WTC11 (cell line): Measurements from ENCODE around the gene GHR. TPM values are rescaled to one million over a fixed set of nuclear protein-coding genes. Genes with fewer than 3 reads are reported as not detected.

Source experiments
- ATAC-seq: fragments of 200-7000 bp; cut with Tn5 transposase; 2 replicates; pipeline ENCODE4 v1.10.0; 2021; ENCODE audit warnings: mild to moderate bottlenecking, moderate library complexity
- CTCF ChIA-PET: fragments of 300-600 bp; sonication (Branson Sonifier 250); formaldehyde crosslinking; loops from one replicate; lab custom pipeline; 2021; ENCODE audit warnings: antibody characterized with exemption; lab: Charles Lee
- POLR2A ChIA-PET: fragments of 350-600 bp; sonication (Branson Sonifier 250); formaldehyde crosslinking; loops from one replicate; lab custom pipeline; 2021; ENCODE audit warnings: antibody characterized with exemption; lab: Charles Lee
- DNase-seq: peaks from one replicate; pipeline ENCODE4 v3.0.0; 2021; ENCODE audit warnings: low spot score
- H3K27ac Mint-ChIP-seq: 2 replicates; pipeline ENCODE4 v1.8.0; 2021; ENCODE audit warnings: mixed read lengths
- H3K27me3 Mint-ChIP-seq: 2 replicates; pipeline ENCODE4 v1.8.0; 2021; ENCODE audit warnings: low read depth, mild to moderate bottlenecking, moderate library complexity, mixed read lengths
- H3K36me3 Mint-ChIP-seq: 2 replicates; pipeline ENCODE4 v1.8.0; 2021; ENCODE audit warnings: mixed read lengths
- H3K4me1 Mint-ChIP-seq: 2 replicates; pipeline ENCODE4 v1.8.0; 2022; ENCODE audit warnings: mixed read lengths
- H3K4me3 Mint-ChIP-seq: 2 replicates; pipeline ENCODE4 v1.8.0; 2021; ENCODE audit warnings: mild to moderate bottlenecking, moderate library complexity, mixed read lengths
- H3K9me3 Mint-ChIP-seq: 2 replicates; pipeline ENCODE4 v1.8.0; 2021; ENCODE audit warnings: mixed read lengths
- ARID4B ChIP-seq: sonication (generic); formaldehyde crosslinking; IDR thresholded peaks from 2 replicates; pipeline ENCODE4 v1.8.0; 2023; ENCODE audit warnings: missing genetic modification reagents, mild to moderate bottlenecking, borderline replicate concordance
- ATF3 ChIP-seq: sonication (generic); formaldehyde crosslinking; conservative IDR thresholded peaks from 2 replicates; pipeline ENCODE4 v1.8.1; 2022; ENCODE audit warnings: mild to moderate bottlenecking, missing genetic modification reagents
- CREB1 ChIP-seq: sonication (generic); formaldehyde crosslinking; IDR thresholded peaks from 2 replicates; pipeline ENCODE4 v1.8.0; 2023; ENCODE audit warnings: mild to moderate bottlenecking, missing genetic modification reagents
- ESRRA ChIP-seq: sonication (generic); formaldehyde crosslinking; IDR thresholded peaks from 2 replicates; pipeline ENCODE4 v1.8.1; 2022; ENCODE audit warnings: mild to moderate bottlenecking, missing genetic modification reagents, borderline replicate concordance
- FOXP1 ChIP-seq: sonication (generic); formaldehyde crosslinking; IDR thresholded peaks from 2 replicates; pipeline ENCODE4 v1.8.0; 2022; ENCODE audit warnings: missing genetic modification reagents, mild to moderate bottlenecking, moderate library complexity, borderline replicate concordance
- GABPB1 ChIP-seq: sonication (generic); formaldehyde crosslinking; IDR thresholded peaks from 2 replicates; pipeline ENCODE4 v1.8.1; 2023; ENCODE audit warnings: mild to moderate bottlenecking, missing genetic modification reagents
- IRF1 ChIP-seq: sonication (generic); formaldehyde crosslinking; IDR thresholded peaks from 2 replicates; pipeline ENCODE4 v1.8.0; 2023; ENCODE audit warnings: missing genetic modification reagents
- MXD4 ChIP-seq: fragments of 250-450 bp; sonication (Bioruptor Pico); IDR thresholded peaks from 2 replicates; pipeline ENCODE4 v1.8.0; 2021; ENCODE audit warnings: mild to moderate bottlenecking, moderate library complexity, borderline replicate concordance
- MYBL2 ChIP-seq: sonication (generic); formaldehyde crosslinking; IDR thresholded peaks from 2 replicates; pipeline ENCODE4 v1.8.1; 2023; ENCODE audit warnings: mild to moderate bottlenecking, moderate library complexity, missing genetic modification reagents
- NFATC4 ChIP-seq: fragments of 250-450 bp; sonication (Bioruptor Pico); IDR thresholded peaks from 2 replicates; pipeline ENCODE4 v1.9.0; 2021; ENCODE audit warnings: mild to moderate bottlenecking
- NFE2L1 ChIP-seq: sonication (generic); formaldehyde crosslinking; IDR thresholded peaks from 2 replicates; pipeline ENCODE4 v1.8.1; 2023; ENCODE audit warnings: missing genetic modification reagents
- NFYB ChIP-seq: sonication (generic); formaldehyde crosslinking; conservative IDR thresholded peaks from 2 replicates; pipeline ENCODE4 v1.8.0; 2022; ENCODE audit warnings: low read depth, missing genetic modification reagents
- NR3C1 ChIP-seq: sonication (generic); formaldehyde crosslinking; conservative IDR thresholded peaks from 2 replicates; pipeline ENCODE4 v1.8.1; 2023; ENCODE audit warnings: low read depth, mild to moderate bottlenecking, missing genetic modification reagents
- RELA ChIP-seq: sonication (generic); formaldehyde crosslinking; IDR thresholded peaks from 2 replicates; pipeline ENCODE4 v1.8.1; 2022; ENCODE audit warnings: missing genetic modification reagents, mild to moderate bottlenecking, borderline replicate concordance
- SMAD3 ChIP-seq: sonication (generic); formaldehyde crosslinking; IDR thresholded peaks from 2 replicates; pipeline ENCODE4 v1.8.0; 2022; ENCODE audit warnings: missing genetic modification reagents, mild to moderate bottlenecking, borderline replicate concordance
- SOX15 ChIP-seq: fragments of 250-450 bp; sonication (Bioruptor Pico); IDR thresholded peaks from 2 replicates; pipeline ENCODE4 v1.9.0; 2021; ENCODE audit warnings: mild to moderate bottlenecking
- SP1 ChIP-seq: sonication (generic); formaldehyde crosslinking; conservative IDR thresholded peaks from 2 replicates; pipeline ENCODE4 v1.8.1; 2022; ENCODE audit warnings: missing genetic modification reagents
- STAT6 ChIP-seq: sonication (generic); formaldehyde crosslinking; conservative IDR thresholded peaks from 2 replicates; pipeline ENCODE4 v1.8.1; 2023; ENCODE audit warnings: mild to moderate bottlenecking, low read depth, missing genetic modification reagents, moderate library complexity
- ZNF317 ChIP-seq: sonication (generic); formaldehyde crosslinking; IDR thresholded peaks from 2 replicates; pipeline ENCODE4 v1.8.1; 2023; ENCODE audit warnings: low read depth, mild to moderate bottlenecking, moderate library complexity, missing genetic modification reagents, borderline replicate concordance
- ZNF416 ChIP-seq: fragments of 250-450 bp; sonication (Bioruptor Pico); IDR thresholded peaks from 2 replicates; pipeline ENCODE4 v1.9.0; 2021; ENCODE audit warnings: mild to moderate bottlenecking, inconsistent platforms
- ZNF671 ChIP-seq: fragments of 250-450 bp; sonication (Bioruptor Pico); IDR thresholded peaks from 2 replicates; pipeline ENCODE4 v1.8.0; 2021; ENCODE audit warnings: mild to moderate bottlenecking
- total RNA-seq: library from RNA; stranded (reverse); gene quantifications from 3 replicates; pipeline ENCODE4 v1.2.3, GENCODE V29; 2021

GHR gene
- total RNA-seq, 1 experiment from 2014 or later: 0.57 TPM

- TF ChIP-seq STAT6: no peak
- TF ChIP-seq NR3C1 (CRISPR knock-in tag): no peak
- no peak for TF ChIP-seq CREB1 (CRISPR knock-in tag)
Observed at GRCh38 chr5:42566652-42567295, 143.5 kb downstream of the GHR start (continued).

- ChIA-PET CTCF (no interaction called here), POLR2A (no interaction called here)
- TF ChIP-seq SP1 (CRISPR knock-in tag): no peak
- TF ChIP-seq NFE2L1 (CRISPR knock-in tag): no peak
- no peak for TF ChIP-seq CREB1 (CRISPR knock-in tag)
- no peak for TF ChIP-seq ARID4B (CRISPR knock-in tag)
- TF ChIP-seq ZNF317 (CRISPR knock-in tag): no peak
- no peak for TF ChIP-seq NFYB (CRISPR knock-in tag)
- TF ChIP-seq IRF1 (CRISPR knock-in tag): no peak
- TF ChIP-seq ATF3: no peak
- TF ChIP-seq SOX15 (CRISPR knock-in tag): no peak
- no peak for TF ChIP-seq MYBL2 (CRISPR knock-in tag)
- TF ChIP-seq ZNF416 (CRISPR knock-in tag): no peak
- no peak for TF ChIP-seq FOXP1
- TF ChIP-seq ZNF671: no peak
- TF ChIP-seq MXD4: no peak
- TF ChIP-seq NFATC4: no peak
- no peak for TF ChIP-seq SMAD3 (CRISPR knock-in tag)
- no peak for TF ChIP-seq ESRRA (CRISPR knock-in tag)
- no peak for TF ChIP-seq RELA (CRISPR knock-in tag)
- TF ChIP-seq GABPB1 (CRISPR knock-in tag): no peak
- Mint-ChIP-seq H3K4me1 (peaks cover 5% of the 10 kb centered on the region; the same call in 1 of the 2 replicates), H3K9me3 (no peaks in the 10 kb centered on the region), H3K36me3 (no peaks in the 10 kb centered on the region), H3K27me3 (no peaks in the 10 kb centered on the region), H3K27ac (no peak overlapping the region), H3K4me3 (no peak overlapping the region)
- ATAC-seq (no peak), DNase-seq (no peak)
Observed at GRCh38 chr5:42569325-42569724, 146.1 kb downstream of the GHR start.
